Epidermal melanocyte (primary cell): ENCODE data around the gene DONSON.
"Not testable (repeated sequence)": the region's sequence is repeated elsewhere in the genome, so short reads cannot be mapped to it uniquely, and the experiment has no call there.

Experiments used
- DNase-seq: peaks from one replicate; pipeline ENCODE4 v3.0.0; 2011; ENCODE audit warnings: low spot score; ENCODE audit not compliant: insufficient read length

DONSON gene

DNA sequence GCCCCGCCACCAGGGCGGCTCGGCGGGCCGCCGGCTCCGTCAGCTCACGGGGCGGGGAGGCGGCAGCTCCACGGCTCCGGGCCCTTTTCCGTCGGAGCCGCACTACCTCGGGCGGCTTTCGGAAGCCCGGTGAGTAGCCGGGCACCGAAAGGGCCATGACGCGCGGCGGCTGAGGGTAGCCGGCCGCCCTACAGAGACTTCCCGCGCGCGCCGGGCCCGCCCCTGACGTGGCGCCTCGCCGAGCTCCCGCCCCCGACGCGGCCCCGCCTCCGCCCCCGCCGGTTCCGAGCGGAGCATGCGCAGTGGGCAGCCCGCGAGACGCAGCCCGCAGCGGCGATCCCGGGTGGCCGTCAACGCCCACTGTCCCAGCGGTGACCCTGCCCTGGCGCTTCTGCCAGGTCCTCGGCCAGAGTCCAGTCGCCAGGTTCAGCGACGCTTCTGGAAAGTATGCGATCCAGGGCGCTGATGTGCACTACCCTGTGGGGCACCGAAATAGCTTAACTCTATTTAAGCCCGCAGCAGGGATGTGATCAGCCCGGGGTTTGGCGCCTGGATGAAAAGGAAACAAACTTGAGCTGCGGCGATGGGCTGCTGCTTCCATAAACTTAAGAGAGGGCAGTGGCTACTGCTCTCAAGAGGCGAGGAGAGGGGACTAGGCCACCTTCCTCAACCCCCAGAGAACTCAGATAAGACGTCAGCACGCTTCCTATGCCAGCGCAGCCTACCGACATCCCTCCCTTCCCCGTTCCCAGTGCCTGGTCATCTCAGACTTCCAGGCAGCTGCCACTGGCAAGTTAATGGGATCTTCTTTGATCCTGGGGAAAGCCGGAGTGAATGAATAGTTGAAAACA lies at the start of gene DONSON:
DONSON (minus strand) TSS at position 200 of the 851 bp plus-strand sequence; CDS start at position 157, 43 bp downstream.
- DNase-seq: peak; percentile 86

DNA sequence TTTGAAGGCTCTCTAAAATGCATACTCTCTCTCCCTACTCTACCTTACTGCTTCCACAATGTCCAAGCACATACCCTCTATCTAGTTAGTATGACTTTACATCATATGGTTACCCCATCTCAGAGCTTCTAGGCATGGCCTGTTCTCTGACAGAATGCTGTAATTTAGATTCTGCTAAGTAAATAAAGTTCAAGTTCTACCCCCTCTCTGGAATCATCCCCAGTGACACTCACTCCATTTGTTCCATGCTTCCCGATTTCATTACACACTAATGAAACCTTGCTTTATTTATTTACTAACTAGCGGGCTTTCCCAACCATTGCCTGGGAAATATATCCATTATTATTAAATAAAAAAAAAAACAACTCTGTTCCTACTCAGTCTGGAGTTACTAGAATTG lies 45.8 kb upstream of the DONSON start:
- no peak for DNase-seq

DNA sequence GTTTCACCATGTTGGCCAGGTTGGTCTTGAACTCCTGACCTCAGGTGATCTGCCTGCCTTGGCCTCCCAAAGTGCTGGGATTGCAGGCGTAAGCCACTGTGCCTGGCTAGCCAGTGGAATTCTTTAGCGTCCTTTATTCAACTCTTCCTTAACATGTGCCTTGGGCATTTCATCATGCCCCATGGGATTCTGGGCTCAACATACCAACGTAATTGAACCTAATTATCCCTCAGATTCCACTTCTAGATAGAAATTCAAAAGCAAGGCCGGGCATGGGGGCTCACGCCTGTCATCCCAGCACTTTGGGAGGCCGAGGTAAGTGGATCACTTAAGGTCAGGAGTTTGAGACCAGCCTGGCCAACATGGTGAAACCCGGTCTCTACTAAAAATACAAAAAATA lies 37.7 kb upstream of the DONSON start:
- not testable (repeated sequence) for DNase-seq

GRCh38 chr21:33622253-33622652 lies 33.8 kb upstream of the DONSON start:
- no peak for DNase-seq

GRCh38 chr21:33619726-33620125 lies 31.2 kb upstream of the DONSON start:
- no peak for DNase-seq

DNA sequence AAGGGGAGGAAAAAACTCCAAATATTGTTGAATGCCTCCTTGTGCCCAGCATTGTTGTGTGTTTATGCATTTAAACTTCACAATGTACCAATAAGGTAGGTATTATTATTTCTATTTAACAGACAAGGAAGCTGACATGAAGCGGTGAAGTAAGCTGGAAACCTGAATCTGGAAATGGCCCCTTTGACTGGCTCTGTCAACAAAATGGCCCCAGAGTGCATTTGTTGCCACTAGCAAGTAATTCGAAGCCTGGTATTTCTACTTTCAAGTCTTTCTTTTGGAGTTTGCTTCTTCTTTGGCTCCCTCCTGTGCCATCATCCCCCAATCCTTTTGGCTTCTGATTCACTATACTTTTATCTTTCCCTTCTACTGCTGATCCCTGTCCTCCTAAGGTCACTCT lies 29.9 kb upstream of the DONSON start:
- DNase-seq: no peak

- not testable (repeated sequence) for DNase-seq
Measured at GRCh38 chr21:33617565-33617964, 29.1 kb upstream of the DONSON start.

- DNase-seq: no peak
Measured at GRCh38 chr21:33611006-33611744, 22.7 kb upstream of the DONSON start.

GRCh38 chr21:33608559-33608958 lies 20.1 kb upstream of the DONSON start:
- DNase-seq: no peak

- no peak for DNase-seq
Measured at GRCh38 chr21:33598051-33598450, 9.6 kb upstream of the DONSON start.

GRCh38 chr21:33587792-33588484 lies 546 bp downstream of the DONSON start:
- DNase-seq: peak; percentile 26

- DNase-seq: no peak
Measured at GRCh38 chr21:33586927-33587326, 1.6 kb downstream of the DONSON start.

DNA sequence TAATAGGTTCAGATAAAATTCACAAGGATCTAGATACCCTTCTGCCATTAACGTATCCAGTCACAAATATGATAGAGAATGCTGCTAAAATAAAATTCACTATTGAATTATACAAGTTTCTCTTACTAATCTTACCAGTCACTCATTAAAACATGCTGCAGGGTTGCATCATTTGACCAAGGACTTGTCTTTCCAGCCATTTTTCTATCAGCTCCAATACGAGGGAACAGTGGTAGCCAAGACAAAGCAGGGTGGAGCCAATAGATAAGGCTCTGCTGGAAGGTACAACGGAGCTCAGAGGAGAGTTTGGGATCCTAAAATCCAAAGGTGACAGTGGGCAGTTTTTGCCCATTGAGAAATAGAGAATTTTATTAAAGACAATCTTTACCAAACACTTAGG lies 4.0 kb downstream of the DONSON start:
- DNase-seq: no peak

- DNase-seq: no peak
Measured at GRCh38 chr21:33578959-33579542, 9.4 kb downstream of the DONSON start.

DNA sequence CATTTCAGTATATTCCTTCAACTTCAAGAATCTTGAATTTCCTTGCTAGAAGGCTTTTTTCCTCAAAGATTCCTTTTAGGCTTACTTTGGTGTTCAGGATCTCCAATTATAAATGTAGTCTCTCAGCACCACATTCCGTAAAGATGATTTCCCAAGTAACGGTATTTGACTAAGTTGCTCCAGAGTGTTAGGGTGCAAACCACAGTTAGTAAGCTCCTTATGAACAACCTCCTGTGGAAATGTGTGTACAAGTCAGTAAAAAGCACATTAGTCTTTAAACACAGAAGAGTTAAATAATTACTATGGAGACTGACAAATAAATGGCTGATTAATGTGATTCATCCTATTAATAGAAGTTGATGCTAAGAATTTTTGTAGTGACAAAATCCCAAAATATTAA lies 10.3 kb downstream of the DONSON start:
- no peak for DNase-seq

DNA sequence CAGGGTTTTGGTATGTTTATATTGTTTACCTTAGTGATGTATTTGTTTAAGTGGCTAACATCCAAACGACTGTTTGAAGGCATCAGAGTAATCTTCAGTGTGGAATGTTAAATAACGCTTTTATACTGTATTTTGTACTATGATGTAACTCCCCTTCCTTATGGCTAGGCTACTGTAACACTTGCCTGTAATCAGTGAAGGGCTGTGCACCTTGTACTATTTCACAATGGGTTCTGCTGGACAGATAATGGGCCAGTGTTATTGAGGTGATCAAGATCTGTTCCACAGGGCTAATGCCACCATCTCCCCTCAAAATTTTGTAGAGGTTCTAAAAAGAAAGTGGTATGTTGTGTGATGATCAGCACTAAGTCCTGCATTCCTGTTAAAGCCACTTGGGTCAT lies 11.7 kb downstream of the DONSON start:
- DNase-seq: not testable (repeated sequence)

GRCh38 chr21:33572350-33572749 lies 16.1 kb downstream of the DONSON start:
- DNase-seq: no peak

DNA sequence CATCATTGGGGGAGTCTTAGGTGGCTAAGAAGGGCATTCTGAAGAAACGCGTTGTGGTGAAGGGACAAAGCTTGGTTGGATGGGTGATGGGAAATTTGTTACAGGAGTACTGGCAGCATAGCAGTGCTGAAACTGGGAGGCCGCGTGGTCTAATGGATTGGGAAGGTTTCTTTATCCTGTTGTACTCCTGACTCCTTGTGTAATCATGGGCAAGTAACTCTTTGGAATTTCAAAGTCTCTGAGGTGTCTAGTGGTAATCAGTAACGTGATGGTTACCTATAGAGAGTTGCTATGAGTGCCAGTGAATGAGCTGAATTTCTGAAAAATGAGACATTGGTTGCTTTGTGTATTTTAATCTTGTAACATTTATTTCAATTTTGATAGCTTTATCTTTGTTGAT lies 18.5 kb downstream of the DONSON start:
- DNase-seq: no peak

DNA sequence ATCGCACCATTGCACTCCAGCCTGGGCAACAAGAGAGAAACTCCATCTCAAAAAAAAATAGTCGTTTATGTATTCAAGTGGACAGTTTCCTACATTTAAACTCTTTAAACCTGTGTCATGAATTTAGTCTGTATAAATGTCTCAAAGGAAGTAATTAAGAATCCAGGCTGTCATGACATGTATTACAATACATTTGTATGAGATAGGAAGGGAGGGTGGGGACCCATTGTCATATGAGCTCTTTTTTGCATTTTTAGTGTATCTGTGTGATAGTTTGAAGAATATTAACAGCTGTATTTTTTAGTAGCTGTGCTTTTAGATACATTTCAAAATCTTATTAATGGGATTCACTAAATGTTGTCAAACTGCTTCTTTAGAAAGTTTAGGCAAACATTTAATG lies 20.0 kb downstream of the DONSON start:
- no peak for DNase-seq

GRCh38 chr21:33567914-33568313 lies 20.6 kb downstream of the DONSON start:
- DNase-seq: no peak

- no peak for DNase-seq
Measured at GRCh38 chr21:33566514-33566913, 22.0 kb downstream of the DONSON start.

DNA sequence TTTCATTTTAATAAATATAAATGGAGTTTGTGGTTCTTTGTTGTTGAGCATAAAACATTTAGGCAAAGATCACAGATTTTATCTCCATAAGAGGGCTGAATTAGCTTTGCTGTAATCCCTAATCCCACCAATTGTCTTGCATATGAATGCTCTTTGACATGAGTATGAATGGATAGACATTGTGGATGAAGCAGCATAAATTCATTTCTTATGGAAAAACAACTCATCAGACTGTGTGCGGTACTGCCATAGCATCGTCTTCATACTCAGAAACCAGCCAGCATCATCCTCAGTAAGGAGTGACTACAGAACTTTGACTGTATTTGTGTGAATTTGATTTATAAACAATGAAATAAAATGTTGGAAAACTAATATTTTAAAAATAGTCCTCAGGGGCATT lies 26.1 kb downstream of the DONSON start:
- no peak for DNase-seq
